Fibroblast of the conjunctiva (primary cell): Measurements from ENCODE around the gene UBL5.
"Not testable (repeated sequence)": the region's sequence is repeated elsewhere in the genome, so short reads cannot be mapped to it uniquely, and the experiment has no call there.

Experiments
- DNase-seq: peaks from one replicate; pipeline ENCODE4 v3.0.0-alpha.2; 2010; ENCODE audit warnings: low read depth

Gene UBL5

DNA sequence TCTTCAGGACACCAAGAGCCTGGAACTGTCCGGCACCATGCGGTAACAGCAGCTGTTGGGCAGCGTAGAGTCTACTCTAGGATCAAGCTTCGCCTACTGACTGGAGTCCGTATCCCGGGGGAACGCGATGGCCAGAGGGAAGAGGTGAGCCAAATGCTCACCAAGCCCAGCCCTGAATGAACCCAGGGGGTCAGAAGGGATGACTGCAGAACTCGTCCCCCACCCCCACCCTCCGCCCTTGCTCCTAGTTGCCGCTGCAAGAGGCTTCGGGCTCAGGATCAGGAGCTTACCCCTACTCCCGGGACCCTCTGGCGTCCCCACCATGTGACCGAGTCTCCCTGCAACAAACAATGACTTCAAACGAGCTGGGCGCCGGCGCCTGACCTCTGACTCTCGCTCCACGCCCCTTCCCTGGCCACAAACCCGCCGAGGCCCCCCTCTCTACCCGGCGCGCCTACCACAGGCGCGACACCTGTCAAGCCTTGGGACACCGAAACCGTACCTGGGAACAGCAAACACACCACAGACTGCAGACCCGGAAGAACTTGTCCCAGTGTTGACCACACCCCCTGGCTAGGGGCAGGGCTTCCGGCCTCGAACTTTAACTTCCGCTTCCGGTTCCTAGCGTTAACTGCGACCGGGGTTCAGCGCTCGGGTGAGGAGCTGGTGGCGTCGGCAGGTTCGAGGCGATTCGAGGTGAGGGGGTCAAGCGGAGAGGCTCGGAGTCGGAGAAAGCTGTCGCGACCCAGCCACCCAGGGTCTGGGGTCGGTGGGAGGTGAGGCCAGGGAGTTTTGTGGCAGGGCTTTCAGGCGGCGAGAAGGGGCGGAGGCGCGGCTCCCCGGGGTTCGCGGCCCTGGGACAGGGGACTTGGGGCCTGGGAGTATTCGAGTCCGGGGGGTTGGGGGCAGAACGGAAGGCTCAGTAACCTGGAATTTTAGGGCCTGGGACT is at the start of gene UBL5:
Gene UBL5 (plus strand): TSS at position 630 of the 950 bp plus-strand sequence. CDS start 420 bp downstream, outside the sequence.
- DNase-seq: peak; percentile 66

DNA sequence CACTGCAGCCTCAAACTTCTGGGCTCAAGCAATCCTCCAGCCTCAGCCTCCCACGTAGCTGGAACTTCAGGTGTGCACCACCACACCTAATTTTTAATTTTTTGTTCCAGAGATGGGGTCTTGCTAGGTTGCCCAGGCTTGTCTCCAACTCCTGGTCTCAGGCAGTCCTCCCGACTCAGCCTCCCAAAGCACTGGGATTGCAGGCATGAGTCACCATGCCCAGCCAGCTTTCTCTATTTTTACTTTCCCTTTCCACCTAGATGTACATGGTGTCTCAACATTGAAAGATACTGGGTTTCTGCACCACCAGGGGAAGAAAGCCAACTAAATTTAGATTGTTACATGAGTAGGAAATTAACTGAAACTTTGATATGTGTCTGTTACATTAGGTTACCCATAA is 45.4 kb upstream of the UBL5 start:
- DNase-seq: no peak

DNA sequence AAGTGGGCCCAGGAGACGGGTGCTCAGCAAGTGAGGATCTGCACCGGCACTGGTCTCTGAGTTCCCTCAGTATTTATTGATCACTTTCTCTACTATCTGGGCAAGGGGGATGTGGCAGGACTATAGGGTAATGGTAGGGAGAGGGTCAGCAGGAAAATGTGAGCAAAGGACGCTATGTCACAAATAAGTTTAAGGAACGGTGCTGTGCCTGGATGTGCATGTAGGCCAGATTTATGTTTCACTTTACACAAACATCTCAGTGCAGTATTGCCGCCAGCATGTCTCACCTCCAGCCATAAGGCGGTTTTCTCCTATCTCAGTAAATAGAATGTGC is 43.6 kb upstream of the UBL5 start:
- DNase-seq: not testable (repeated sequence)

DNA sequence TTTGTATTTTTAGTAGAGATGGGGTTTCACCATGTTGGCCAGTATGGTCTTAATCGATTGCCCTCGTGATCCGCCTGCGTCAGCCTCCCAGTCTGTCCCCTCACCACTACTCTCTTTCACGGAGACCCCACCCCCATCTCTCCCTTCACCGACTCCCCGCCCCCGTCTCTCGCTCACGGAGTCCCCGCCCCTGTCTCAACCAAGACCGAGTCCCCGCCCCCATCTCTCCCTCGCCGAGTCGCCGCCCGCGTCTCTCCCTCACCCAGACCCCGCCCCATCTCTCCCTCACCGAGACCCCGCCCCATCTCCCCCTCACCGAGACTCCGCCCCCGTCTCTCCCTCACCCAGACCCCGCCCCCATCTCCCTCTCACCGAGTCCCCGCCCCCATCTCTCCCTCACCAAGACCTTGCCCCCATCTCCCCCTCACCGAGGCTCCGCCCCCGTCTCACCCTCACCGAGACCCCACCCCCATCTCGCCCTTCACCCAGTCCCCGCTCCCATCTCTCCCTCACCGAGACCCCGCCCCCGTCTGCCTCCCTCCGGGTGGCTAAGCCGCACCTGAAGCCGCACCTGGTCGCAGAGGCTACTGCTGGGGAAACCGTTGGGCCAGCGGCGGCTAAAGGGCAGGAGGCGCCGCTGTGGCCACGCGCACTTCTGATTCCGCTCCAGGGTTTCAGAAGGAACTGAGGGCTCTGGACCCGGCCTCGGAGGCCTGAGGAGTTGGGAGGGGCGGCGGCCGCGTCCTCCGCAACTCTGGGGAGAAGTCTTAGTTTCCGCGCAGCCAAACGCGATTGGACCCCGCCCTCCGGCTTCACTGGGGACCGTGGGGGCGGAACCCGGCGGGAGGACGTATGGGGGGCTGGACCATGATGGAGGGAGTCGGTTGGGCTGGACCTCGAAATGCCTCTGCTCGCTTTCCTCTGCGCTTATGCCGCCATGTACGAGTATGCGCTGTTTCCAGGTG is 42.1 kb upstream of the UBL5 start:
- DNase-seq: peak; percentile 94

DNA sequence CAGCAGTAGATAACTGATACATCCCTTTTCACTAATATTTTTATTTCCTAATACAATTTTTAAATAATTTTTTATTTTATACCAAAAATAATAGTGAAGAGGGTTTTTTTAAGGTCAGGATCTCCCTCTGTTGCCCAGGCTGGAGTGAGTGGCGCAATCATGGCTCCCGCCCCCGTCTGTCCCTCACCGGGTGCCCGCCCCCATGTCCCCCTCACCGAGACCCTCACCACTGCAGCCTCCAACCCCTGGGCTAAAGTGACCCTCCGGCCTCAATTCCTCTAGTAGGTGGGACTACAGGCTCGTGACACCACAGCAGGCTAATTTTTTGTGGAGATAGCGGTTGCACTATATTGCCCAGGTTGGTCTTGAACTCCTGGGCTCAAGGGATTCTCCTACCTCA is 41.4 kb upstream of the UBL5 start:
- no peak for DNase-seq

DNA sequence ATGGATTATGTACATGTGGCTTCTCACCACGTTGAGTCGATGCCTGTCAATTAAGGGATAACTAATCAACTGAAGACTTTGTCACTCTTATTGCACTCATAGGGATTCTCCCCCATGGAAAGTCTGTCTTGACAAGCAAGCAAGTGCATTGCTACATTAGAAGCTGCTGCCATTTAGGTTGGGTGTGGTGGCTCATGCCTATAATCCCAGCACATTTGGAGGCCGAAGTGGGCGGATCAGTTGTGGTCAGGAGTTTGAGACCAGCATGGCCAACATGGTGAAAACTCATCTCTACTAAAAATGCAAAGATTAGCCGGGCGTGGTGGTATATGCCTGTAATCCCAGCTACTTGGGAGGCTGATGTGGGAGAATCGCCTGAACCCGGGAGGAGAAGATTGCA is 40.9 kb upstream of the UBL5 start:
- no peak for DNase-seq

DNA sequence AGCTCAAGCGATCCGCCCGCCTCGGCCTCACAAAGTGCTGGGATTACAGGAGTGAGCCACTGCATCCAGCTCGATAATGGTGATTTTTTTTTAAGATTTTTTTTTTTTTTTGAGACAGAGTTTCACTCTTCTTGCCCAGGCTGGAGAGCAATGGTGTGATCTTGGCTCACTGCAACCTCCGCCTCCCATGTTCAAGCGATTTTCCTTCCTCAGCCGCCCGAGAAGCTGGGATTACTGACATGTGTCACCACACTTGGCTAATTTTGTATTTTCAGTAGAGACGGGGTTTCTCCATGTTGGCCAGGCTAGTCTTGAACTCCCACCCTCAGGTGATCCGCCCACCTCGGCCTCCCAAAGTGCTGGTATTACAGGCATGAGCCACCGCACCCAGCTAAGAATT is 39.1 kb upstream of the UBL5 start:
- not testable (repeated sequence) for DNase-seq

DNA sequence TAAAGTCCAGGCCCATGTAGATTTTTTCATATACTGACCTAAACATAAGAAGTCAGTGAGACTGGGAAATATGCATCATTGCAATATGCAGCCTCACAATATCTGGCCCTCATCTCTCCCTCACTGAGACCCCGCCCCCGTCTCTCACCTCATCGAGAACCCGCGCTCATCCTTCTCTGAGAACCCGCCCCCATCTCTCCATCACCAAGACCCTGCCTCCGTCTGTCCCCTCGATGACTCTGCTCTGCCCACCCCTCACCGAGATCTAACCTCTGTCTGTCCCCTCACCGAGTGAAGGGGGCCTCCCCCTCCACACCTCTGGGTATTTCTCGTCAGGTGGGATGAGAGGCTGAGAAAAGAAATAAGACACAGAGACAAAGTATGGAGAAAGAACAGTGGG is 38.7 kb upstream of the UBL5 start:
- DNase-seq: no peak

DNA sequence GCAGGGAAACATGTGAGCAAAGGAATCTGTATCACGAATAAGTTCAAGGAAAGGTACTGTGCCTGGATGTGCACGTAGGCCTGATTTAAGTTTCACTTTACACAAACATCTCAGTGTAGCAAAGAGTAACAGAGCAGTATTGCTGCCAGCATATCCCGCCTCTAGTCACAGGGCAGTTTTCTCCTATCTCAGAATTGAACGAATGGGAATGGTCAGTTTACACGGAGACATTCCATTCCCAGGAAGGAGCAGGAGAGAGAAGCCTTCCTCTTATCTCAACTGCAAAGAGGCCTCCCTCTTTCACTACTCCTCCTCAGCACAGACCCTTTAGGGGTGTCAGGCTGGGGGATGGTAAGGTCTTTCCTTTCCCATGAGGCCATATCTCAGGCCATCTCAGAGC is 38.1 kb upstream of the UBL5 start:
- DNase-seq: not testable (repeated sequence)

DNA sequence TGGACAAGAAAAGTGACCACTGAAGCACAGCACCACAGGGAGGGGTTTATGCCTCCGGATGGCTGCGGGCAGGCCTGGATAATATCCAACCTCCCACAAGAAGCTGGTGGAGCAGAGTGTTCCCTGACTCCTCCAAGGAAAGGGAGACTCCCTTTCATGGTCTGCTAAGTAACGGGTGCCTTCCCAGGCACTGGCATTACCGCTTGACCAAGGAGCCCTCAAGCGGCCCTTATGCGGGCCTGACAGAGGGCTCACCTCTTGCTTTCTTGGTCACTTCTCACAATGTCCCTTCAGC is 36.7 kb upstream of the UBL5 start:
- not testable (repeated sequence) for DNase-seq

DNA sequence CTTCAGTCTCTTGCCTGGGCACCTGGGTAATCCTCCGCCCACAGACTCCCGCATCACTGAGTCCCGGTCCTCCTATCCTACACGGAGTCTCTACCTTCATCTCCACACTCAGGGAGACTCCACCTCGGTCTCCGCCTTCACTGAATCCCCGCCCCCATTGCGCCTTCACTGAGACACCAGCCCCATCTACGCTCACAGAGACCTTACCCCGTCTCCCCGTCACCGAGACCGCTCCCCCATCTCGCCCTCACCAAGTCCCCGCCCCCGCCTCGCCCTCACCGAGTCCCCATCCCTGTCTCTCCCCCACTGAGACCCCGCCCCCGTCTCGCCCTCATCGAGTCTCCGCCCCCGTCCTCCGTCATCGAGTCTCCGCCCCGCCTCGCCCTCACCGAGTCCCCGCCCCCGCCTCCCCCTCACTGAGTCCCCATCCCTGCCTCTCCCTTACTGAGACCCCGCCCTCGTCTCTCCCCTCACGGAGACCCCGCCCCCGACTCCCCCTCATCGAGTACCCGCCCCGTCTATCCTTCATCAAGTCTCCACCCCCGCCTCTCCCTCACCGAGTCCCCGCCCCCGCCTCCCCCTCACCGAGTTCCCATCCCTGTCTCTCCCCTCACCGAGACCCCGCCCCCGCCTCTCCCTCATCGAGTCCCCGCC is 36.0 kb upstream of the UBL5 start:
- peak; percentile 94 for DNase-seq

DNA sequence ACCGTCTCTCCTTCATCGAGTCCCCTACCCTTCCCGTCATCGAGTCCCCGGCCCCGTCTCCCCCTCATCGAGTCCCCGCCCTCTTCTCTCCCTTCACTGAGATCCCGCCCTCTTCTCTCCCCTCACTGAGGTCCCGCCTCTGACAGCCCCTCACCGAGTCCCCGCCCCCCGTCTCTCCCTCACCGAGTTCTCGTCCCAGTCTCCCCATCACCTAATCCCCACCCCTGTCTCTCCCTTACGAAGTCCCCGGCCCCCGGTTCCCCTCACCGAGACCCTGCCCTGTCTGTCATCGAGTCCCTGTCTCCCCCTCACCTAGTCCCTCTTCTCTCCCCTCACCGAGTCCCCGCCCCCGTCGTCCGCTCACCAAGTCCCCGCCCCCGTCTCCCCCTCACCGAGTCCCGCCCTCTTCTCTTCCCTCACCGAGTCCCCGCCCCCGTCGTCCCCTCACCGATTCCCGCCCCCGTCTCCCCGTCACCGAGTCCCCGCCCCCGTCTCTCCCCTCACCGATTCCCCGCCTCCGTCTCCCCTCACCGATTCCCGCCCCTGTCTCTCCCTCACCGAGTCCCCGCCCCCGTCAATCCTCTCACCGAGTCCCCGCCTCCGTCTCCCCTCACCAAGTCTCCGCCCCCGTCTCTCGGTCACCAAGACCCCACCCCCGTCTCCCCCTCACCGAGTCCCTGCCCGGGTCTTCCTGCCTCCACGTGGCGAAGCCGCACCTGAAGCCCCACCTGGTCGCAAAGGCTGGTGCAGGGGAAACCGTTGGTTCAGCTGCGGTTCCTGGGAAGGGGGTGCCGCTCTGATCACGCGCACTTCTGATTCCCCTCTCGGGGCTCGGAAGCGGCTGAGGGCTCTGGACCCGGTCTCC is 35.3 kb upstream of the UBL5 start:
- peak; percentile 92 for DNase-seq

DNA sequence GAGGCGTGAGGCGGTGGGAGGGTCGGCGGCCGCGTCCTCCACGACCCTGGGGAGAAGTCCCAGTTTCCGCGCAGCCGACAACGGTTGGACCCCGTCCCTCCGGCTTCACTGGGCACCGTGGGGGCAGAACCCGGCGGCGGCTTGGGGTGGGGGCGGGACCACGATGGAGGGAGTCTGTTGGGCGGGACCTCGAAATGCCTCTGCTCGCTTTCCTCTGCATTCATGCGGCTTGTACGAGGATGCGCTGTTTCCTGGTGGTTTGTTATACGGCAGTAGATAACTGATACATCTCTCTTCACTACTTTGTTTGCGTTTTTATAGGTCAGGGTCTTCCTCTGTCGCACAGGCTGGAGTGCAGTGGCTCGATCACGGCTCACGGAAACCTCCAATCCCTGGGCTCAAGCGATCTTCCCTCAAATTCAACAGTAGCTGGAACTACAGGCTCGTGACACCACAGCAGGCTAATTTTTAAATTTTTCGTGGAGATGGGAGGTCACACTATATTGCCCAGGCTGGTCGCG is 34.6 kb upstream of the UBL5 start:
- no peak for DNase-seq

DNA sequence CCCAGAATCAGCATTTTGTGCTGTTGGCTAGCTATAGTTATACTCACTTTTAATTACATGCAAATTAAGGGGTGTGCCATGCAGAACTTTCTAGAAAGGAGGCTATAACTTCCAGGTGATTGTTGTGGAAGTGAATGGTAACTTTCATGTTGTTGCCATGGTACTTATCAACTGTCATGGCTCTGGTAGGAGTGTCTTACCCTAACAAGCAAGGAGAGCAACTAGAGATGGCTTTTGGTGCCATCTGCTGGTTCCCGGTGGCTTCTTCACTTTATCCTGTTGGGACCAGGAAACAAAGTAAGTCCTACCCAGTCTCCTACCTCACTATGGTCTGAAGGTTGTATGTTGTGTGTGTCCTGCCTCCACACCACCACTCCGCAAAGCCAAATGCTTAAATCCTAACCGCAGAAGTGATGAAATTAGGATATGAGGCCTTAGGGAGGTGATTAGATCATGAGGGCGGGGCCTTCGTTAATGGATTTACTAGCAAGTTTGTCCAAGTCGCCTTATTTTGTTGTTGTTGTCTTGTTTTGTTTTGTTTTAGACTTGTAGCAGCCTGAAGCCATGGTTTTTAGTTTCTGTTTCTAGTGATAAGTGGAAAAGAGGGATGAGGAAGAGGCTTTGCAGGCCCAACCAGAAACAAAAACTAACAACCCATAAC is 31.5 kb upstream of the UBL5 start:
- peak; percentile 85 for DNase-seq

DNA sequence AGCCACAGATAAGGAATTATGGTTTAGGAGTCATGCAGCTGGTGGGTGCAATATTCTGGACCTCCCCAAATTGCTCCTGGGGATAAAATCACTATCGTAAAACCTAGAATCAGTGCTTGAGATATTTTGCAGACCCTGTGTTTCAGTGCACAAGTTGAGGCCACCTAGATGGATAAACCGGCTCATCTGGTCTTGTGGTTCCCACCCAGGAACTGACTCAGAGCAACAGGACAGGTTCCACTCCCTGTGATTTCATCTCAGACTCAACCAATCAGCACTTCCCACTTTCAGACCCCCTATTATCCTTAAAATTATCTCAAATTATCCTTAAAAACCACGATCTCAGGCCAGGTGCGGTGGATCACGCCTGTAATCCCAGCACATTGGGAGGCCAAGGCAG is 29.8 kb upstream of the UBL5 start:
- DNase-seq: no peak

DNA sequence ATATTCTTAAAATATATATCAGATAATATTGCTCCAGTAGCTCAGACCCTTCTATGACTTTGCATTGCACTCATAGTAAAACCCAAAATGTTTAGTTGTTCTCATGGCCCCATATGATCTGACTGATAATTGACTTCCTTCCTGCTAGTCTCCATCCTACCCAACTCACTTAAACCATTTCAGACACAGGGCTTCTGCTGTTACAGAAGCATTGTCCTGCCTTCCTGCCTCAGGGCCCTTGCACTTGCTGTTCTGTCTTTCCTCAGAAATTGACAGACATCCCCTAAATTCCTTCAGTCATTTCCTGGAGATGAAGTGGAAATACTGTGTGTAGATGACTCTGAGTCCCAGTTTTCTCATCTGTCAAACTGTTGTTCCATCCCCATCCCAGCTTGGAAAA is 28.6 kb upstream of the UBL5 start:
- DNase-seq: no peak

DNA sequence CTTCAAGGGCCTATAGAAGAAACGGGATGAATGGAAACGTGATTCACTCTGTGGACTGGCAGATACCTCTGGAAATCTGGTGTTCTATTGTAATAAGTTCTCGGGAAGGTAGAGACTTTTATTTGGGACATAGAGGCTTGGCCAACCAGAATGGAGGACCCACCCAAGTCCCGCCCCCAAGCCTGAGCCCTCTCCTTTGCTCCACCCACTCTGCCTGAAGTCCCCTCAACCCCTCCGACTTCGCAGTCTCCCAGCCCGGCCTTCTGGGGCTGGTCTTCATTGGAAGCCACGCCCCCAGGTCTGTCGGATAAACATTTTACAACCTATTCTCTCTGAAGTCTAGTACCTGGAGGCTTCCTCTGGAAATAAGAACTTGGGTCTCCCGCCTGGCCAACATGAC is 25.7 kb upstream of the UBL5 start:
- no peak for DNase-seq

DNA sequence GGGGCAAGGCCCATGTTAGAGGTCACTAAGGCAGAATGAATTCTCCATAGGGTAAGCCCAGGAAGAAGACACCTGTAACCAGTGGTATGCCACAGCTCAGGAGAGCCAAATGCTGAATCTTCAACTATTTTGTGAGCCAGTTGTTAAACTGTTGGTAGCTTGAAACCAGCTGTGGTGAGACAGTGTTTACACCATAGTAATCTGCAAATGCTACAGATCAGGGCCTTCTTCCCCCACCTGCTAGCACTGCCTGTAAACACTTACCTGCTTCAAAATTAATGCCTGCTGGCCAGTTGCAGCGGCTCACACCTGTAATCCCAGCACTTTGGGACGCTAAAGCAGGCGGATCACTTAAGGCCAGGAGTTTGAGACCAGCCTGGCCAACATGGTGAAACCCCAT is 20.9 kb upstream of the UBL5 start:
- DNase-seq: no peak

DNA sequence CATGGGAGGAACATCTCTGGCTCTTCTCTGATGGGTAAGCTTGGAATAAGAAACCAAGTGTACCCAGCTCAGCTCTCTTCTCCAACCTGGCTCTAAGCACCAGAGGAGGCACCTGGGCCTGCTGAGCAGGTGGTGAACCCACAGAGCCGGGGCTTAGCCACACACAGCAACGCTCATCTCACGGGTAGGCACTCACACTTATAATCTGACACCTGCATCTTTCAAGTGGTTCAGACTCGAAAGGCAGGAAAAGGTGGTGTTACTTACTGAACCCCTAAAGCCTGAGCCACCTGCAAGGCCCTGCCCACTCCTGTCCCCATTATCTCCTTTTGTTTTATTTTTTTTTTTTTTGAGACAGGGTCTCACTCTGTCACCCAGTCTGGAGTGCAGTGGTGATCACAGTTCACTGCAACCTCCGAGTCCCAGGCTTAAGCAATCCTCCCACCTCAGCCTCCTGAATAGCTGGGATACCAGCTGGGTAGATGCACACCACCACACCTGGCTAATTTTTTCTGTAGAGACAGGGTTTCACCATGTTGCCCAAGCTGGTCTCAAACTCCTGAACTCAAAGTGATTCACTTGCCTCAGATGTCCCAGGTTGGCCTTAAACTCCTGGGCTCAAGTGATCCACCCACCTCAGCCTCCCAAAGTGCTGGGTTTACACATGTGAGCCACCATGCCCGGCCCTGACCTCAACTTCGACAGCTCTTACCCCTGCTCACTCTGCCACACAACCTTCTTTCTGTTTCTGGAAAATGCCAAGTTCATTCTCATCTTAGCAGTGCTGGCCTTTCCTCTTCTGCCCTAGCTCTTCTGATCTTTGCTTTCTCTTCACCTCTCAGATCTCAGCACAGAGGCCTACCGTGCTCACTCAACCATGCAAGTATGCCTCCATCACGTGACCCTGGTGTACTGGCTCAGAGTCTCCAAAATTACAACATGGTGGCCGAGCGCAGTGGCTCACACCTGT is 18.6 kb upstream of the UBL5 start:
- no peak for DNase-seq

DNA sequence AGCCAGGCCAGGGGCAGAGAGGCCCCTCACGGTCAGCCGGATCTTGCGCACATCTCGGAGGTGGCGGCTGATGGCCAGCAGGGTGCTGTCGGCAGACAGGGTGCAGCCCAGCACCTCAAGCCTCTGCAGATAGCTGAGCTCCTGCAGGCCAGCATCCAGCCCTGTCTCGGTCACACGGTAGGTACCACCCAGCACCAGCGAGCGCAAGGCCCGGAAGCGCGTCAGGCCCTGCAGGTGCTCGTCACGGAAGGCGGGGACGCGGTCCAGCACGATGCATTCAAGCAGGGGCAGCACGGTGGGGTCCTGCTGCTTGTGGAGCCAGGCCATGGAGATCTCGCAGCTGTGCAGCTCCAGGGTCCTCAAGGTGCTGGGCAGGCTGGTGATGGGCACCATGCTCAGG is 16.6 kb upstream of the UBL5 start:
- DNase-seq: no peak
